NT2/D1 (cell line): ENCODE results near the gene ZNF606.

Experiments used
- SUZ12 ChIP-seq: IDR thresholded peaks from 2 replicates; pipeline ENCODE4 v1.6.1; 2011; ENCODE audit not compliant: insufficient read length, insufficient read depth; ENCODE audit errors: extremely low read depth
- YY1 ChIP-seq: IDR thresholded peaks from 2 replicates; pipeline ENCODE4 v1.6.1; 2011; ENCODE audit not compliant: insufficient read length, insufficient read depth
- ZNF274 ChIP-seq: IDR thresholded peaks from 2 replicates; pipeline ENCODE4 v1.6.1; 2011; ENCODE audit warnings: mild to moderate bottlenecking, low read depth, low read length

DNA sequence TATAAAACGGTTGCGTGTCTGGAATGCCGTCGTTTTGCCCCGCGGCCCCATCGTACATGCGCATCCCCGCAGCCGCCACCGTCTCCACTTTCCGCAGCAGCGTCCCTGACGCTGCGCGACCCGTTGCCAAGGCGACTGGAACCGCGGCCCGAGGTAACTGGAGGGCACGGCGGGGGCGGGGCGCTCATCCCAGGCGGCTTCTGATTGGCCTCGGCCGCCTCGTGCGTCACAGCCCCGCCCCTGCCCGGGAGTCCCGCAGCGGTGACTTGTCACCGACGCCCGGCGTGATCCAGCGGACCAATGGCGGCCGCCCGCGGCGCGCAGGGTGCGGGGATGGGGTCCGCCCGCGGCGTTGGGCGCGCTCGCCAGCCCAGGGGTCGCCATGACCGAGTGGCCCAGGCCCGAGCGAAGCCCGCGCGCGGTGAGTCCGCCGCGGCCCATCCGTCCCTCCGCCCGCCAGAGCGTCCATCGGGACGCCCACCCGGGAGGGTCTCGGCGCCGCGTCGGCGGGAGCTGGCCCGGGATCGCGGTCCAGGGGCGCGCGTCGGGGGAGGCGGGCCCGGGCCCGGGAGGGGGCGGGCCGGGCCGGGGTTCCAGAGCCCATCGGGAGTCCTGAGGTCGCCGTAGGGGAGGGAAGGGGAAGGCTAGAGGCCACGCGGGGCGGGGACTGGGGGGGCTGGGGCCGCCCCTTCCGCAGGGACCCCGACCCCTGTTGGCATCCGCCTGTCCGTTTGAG is 31.3 kb upstream of the ZNF606 start, which contains the start of gene ZSCAN1:
- no peak for TF ChIP-seq YY1
- TF ChIP-seq ZNF274 = no peak
- no peak for TF ChIP-seq SUZ12
